Measurements from ENCODE around the gene PRDX5.

Gene PRDX5

DNA sequence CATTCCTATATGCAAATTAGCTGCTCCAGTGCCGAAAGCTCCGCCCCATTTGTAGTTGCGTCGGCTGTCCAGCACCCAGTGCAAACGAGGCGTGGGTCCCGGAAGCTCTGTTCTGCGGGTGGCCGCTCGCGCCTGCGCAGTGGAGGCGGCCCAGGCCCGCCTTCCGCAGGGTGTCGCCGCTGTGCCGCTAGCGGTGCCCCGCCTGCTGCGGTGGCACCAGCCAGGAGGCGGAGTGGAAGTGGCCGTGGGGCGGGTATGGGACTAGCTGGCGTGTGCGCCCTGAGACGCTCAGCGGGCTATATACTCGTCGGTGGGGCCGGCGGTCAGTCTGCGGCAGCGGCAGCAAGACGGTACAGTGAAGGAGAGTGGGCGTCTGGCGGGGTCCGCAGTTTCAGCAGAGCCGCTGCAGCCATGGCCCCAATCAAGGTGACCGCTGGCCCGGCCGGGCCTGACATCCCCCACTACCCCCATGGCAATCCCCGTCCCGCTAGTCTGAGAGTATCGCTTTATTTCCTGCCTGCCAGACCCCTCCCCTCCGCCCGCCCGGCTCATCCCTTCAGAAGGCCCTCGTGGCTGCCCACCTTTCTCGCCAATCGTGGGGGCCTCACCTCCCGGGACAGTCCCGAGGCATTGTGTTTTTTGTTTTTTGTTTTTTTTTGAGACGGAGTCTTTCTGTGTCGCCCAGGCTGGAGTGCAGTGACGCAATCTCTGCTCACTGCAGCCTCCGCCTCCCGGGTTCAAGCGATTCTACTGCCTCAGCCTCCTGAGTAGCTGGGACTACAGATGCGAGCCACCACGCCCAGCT, at the start of gene PRDX5:
Gene PRDX5, plus strand, starts transcription at position 161 of the 805 bp plus-strand sequence. Its CDS starts 95 bp downstream, at position 256.
- DNase-seq, result peak; percentile 78 to 93 (median 89)

- DNase-seq, result peak in 1 of 4 experiments; percentile 25
Measured at GRCh38 chr11:64268893-64269539, 48.9 kb upstream of the PRDX5 start.

DNA sequence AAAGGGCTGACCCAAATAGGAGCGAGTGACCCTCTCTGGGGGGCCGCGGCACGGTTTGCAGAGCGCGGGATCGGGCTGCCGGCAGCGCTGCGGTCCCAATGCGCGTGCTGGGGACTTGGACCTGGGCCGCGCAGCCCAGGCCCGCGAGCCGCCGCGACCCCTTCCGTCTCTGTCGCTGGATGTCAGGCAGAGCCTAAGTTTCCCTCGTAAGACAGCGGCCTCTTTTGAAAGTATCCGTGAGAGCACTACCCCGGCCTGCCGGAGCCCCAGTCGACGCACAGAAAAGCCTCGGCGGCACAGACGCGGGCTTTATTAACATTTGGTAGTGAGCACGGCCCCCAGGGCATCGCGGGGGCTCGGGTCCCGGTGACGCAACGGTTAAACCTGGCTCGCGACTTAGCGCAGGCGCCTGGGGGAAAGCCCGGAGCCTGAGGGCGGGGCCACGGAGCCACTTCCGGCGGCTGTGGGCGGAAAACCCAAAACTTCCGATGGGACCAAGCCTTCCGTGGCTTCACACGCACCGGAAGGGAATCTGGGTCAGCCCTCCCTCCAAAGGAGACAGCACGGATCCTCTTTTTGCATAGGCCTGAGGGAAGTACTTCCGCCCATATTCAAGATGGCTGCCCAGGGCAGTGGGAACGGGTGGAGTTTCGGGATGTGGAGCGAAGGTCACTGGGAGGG, 48.2 kb upstream of the PRDX5 start:
- DNase-seq, result peak; percentile 92 to 94 (median 93)

DNA sequence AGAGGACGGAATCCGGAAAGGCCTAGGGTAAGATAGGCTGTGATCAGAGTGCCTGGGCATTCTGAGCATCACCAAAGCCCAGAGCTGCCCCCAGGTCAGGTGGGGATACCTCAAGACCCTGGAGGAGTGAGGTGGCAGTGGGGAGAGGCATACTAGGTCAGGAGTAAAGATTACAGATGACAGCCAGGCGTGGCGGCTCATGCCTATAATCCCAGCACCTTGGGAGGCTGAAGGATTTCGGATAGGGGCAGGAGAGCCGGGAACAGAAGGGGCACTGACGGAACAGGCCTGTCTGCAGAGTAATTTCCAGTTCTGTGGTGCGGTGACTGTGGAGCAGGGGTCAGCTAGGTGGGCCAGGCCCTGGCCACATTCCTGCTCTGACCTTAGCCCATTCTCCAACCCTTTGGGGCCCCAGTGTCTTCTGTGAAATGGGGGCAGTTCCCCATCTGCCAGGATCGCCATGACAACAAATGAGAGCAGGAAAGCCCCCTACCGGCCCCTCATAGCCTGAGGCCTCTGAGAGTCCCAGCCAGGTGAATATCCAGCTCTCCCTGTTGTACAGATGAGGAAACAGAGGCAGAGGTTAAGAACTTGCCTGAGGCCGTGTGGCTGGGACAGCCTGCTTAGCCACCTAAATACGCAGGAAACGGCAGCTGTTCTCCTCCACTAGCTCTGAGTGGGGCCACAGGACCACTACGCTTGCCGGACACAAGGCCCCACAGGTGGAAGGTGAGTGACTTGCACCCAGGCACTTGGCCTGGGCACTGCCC, 42.7 kb upstream of the PRDX5 start:
- no peak for DNase-seq

DNA sequence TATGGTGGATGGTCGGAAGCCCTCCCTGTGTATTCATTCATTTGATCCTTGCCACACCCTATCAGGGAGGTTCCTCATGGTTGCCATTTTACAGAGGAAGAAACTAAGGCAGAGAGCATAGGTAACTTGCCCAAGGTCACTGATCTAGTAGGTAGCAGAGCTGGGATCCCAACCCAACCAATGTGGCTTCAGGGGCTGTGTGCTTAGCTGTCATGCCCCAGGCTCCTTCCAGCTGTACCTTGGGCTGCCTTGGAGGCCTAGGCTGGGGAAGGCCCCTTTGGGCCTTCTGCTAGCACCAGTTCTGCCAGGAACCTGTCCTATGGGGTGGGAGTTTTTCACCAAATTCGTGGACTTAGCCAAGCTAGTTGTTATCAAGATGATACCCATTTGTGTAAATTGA, 42.1 kb upstream of the PRDX5 start:
- no peak for DNase-seq

GRCh38 chr11:64276653-64277431, 41.1 kb upstream of the PRDX5 start:
- no peak for DNase-seq

- DNase-seq, result no peak
Measured at GRCh38 chr11:64278576-64279190, 39.2 kb upstream of the PRDX5 start.

DNA sequence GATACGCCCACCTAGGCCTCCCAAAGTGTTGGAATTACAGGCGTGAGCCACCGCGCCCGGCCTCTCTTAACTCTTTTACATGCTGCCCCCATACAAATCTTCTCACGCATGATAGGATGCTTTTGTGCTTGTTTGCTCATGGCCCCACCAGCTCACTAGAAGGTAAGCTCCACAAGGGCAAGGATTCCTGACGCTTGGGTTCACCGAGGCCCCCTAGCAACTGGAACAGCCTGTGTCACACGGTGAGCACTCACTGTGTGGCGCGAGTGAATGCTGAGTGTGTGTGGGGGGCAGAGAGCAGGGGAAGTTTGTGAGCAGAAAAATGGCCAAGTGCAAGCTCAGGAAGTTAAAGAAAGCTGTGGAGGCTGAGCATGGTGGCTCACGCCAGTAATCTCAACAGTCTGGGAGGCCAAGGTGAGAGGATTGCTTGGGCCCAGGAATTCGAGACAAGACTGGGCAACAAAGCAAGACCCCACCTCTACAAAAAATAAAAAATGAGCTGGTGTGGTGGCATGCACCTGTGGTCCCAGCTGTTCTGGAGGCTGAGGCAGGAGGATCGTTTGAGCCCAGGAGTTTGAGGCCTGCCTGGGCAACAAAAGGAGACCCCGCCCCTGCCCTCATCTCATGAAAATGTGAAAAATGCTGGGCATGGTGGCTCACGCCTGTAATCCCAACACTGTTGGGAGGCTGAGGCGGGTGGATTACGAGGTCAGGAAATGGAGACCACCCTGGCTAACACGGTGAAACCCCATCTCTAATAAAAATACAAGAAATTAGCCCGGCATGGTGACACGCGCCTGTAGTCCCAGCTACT, 35.8 kb upstream of the PRDX5 start:
- DNase-seq, result no peak

- DNase-seq, result no peak
Measured at GRCh38 chr11:64283092-64283491, 34.8 kb upstream of the PRDX5 start.

DNA sequence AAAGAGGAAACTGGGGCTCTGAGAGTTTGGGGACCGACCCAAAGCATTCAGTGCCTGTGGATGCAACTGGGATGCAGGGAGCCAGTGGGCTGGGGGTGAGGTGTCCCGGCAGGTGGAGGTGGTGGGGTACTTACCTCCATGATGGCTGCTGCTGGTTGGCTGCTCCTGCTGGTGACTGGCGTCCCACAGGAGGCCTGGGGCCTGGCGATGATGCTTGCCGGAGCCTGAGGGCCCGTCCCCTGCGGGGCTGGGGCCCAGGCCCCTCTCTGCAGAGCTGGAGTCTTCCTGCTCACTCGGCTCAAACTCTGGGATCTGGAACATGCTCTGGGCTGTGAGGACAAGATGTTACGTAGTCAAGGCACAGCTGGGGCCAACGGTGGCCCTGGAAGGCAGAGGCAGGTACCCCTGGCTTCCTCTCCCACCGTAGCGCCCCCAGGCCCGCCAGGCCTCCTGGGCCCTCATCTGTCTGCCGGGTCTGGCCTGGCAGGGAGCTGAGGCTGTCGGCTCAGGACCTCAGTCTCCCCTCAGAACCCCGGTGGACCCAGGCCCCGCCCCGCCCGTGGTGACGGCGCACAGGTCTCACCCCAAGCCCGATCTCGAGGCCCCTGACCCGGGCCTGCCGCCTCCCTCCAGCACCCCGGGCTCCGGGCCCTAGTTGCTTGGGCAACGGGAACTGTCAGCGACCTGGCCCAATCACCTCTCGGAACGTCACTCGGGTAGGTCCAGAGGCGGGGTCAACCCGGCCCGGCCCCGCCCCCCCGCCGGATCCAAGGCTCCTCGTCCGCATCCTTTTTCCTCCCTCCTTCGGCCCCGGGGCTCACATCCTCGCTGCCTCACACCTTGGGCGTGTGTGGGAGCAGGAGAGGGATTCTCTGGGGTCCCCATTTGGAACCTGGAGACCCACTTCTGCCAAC, 33.6 kb upstream of the PRDX5 start, which contains the start of gene BAD:
Gene BAD, minus strand, starts transcription at position 618 of the 914 bp plus-strand sequence. Its CDS starts 297 bp downstream, at position 321.
- DNase-seq, result peak; percentile 82 to 86 (median 84)

DNA sequence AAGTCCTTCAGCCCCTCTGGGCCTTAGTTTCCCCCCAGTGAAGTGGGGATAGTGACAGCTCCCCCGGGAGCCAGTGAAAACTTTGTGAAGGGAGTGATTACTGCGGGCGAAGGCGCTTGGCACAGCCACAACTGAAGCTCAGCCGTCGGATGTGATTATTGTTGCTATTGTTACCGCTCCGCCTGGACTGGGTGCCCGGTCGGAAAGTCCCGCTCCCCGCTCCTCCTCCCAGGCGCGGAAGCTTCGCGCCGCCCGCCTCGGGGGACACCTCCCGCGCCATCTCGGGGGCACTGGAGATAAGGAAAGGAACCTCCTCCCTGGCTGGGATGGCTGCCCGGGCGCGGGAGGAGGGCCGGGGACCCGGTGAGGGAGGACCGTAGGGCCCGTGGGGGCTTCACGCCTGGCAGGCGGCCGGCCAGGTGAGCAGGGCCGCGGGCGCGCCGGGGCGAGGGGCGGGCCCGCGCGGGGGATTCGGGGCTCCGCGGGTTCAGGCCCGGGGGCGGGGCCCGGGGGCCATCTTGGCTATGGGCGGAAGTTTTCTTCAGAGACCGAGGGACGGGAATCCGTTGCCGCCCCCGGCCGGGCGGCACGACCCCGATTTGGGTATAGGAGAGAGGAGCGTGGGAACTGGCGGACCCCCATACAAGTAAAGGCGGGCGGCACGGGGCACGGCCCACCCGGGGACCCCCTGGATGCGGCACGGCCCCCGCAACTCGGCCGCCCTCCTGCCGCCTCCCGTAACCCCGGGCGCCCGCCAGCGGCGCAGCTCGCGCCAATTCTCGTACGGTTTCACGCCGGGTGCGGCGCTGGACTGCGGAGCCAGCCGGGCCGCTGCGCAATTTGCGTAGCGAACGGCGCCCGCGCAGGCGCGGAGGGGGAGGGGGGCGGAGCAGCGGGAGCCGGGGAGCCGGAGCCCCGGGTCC, 32.7 kb upstream of the PRDX5 start, which contains the start of gene GPR137:
Gene GPR137, plus strand, starts transcription at position 887 of the 923 bp plus-strand sequence. CDS start 677 bp downstream, outside the sequence.
- peak; percentile 86 to 87 (median 86) for DNase-seq

DNA sequence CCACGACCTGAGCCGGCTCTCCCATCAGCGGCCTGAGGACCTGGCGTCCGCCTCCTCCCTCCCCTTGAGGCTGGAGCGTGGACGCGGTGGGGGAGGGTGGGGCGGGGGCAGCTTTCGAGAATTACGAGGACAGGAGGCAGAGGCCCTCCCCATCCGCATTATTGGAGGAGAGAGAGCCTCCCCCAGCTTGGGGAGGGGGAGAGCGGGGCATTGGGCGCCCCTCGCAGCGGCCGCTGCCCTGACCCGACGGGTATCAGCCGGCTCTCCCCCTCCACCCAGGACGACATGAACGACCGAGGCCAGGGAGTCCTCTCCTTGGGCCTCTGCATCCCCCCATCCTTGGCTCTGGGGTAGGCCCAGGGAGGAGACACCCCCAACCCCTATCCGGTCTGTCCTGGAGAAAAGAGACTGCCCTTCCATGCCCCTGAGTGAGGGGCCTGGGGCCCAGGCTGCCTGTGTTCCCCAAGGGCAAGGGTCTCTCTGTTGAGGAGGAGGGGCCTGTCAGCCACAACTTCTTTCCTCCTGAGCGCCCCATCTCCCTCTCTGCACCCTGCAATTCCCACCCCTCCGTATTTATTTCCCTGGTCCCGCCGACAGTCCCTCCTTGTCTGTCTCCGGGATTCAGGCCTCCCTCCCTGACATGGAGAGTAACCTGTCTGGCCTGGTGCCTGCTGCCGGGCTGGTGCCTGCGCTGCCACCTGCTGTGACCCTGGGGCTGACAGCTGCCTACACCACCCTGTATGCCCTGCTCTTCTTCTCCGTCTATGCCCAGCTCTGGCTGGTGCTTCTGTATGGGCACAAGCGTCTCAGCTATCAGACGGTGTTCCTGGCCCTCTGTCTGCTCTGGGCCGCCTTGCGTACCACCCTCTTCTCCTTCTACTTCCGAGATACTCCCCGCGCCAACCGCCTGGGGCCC, 31.8 kb upstream of the PRDX5 start:
- no peak for DNase-seq

GRCh38 chr11:64286801-64287159, 31.1 kb upstream of the PRDX5 start:
- DNase-seq, result no peak

GRCh38 chr11:64287676-64288352, 30.1 kb upstream of the PRDX5 start:
- no peak for DNase-seq

DNA sequence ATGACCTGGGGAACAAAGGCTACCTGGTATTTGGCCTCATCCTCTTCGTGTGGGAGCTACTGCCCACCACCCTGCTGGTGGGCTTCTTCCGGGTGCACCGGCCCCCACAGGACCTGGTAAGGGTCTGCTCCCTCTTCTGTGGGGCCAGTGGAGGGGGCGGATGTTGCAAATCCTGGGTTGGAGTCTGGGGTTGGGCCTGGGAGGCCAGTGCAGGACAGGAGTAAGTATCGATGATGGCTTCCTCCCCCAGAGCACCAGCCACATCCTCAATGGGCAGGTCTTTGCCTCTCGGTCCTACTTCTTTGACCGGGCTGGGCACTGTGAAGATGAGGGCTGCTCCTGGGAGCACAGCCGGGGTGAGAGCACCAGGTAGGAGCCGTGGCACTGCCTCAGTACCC, 29.6 kb upstream of the PRDX5 start:
- no peak for DNase-seq

DNA sequence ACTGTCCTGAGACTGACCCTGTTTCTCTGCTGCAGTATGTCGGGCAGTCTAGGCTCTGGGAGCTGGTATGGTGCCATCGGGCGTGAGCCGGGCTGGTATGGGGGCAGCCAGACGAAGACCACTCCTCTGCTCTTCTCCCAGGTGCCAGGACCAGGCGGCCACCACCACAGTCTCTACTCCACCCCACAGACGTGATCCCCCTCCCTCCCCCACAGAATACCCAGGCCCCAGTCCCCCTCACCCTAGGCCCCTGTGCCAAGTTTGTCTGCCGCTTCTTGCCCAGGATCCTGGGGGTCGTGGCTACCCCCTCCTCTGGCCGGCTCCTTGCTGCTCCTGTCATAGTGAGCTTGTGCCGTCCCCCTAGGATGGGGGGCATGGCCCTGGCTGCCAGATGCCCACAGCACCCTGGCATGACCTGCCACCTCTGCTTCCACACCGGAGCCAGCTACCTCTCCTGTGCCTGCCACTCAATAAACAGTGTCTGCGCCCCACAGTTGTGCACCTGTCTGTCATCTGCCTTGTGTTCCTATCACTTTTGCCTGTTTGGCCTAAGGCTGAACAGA, 28.8 kb upstream of the PRDX5 start:
- no peak for DNase-seq

All from activated CD4-positive, CD25-positive, alpha-beta regulatory T cell (primary cell).